ENCODE data around the gene NEK1. TPM values are rescaled to one million over a fixed set of nuclear protein-coding genes. Genes with fewer than 3 reads are reported as not detected.

The NEK1 gene
- total and polyA plus RNA-seq, 2 of the 4 experiments (the other 2 are of a cell fraction) = 3.3 to 3.9 TPM

GRCh38 chr4:169621731-169622492, 9.5 kb upstream of the NEK1 start (continued):
- TF ChIP-seq CHD1 (IDR thresholded peaks at IDR 0.05; ENCODE audit: low read depth, low read length) (no peak), CEBPB (IDR thresholded peaks at IDR 0.05; ENCODE audit: low read depth, low read length) (peak; percentile 65)

DNA sequence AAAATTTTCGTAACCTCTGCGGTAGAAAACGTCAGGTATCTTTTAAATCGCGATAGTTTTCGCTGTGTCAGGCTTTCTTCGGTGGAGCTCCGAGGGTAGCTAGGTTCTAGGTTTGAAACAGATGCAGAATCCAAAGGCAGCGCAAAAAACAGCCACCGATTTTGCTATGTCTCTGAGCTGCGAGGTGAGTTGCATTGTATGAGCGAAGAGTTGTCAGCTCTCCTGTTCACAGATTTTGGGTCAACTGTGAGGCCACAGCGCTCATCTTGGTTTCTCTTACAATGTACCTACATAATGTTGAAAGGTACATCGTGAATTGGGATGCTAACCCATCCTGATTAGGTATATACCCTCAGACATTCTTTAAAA, 8.5 kb upstream of the NEK1 start:
- Histone ChIP-seq H3K27ac (ENCODE audit: insufficient read depth, low read length) (peak overlapping the region; percentile 76), H3K56ac (ENCODE audit: extremely low read depth, insufficient read depth, low read length) (peak overlapping the region; percentile 94; the same call in 1 of the 2 replicates), H2AK5ac (ENCODE audit: low read depth, low read length) (peak overlapping the region; percentile 50; the same call in 1 of the 2 replicates), H3K4ac (ENCODE audit: low read depth, low read length) (peak overlapping the region; percentile 91), H3K4me2 (ENCODE audit: low read depth, low read length) (peak overlapping the region; percentile 88), H3K36me3 (ENCODE audit: control insufficient read depth, insufficient read depth, low read length) (no peaks in the 10 kb centered on the region), H4K8ac (ENCODE audit: low read depth in 2 of 2, low read length in 2 of 2) (peak overlapping the region; percentile 77 to 95), H2AFZ (replicated peaks; ENCODE audit: low read length, poor library complexity) (peak overlapping the region; percentile 99), H3K23ac (ENCODE audit: low read depth, low read length) (peak overlapping the region; percentile 91), H2BK5ac (ENCODE audit: low read depth, low read length, poor library complexity, severe bottlenecking) (peak overlapping the region; percentile 79), H3K27me3 (ENCODE audit: control insufficient read depth, insufficient read depth, low read length) (no peaks in the 10 kb centered on the region), H2BK20ac (ENCODE audit: low read depth, low read length) (no peak overlapping the region), H3K4me3 (ENCODE audit: insufficient read depth, low read depth, low read length) (peak overlapping the region; percentile 87), H3K4me1 (ENCODE audit: control insufficient read depth, insufficient read depth, low read length) (no peaks in the 10 kb centered on the region), H2BK15ac (ENCODE audit: low read depth, low read length) (peak overlapping the region; percentile 28; the same call in 1 of the 3 replicates), H3K18ac (ENCODE audit: low read depth, low read length) (peak overlapping the region; percentile 5; the same call in 1 of the 2 replicates), H3K9ac (ENCODE audit: low read depth, low read length) (peak overlapping the region; percentile 92), H4K5ac (ENCODE audit: low read depth, low read length) (peak overlapping the region; percentile 3; the same call in 1 of the 2 replicates), H2AK9ac (replicated peaks; ENCODE audit: low read depth, low read length, poor library complexity) (peak overlapping the region; percentile 76), H4K20me1 (ENCODE audit: insufficient read depth, low read length) (peaks cover 19% of the 10 kb centered on the region; the same call in 1 of the 2 replicates), H4K91ac (ENCODE audit: insufficient read depth, low read depth, low read length) (peak overlapping the region; percentile 90; the same call in 1 of the 2 replicates), H3K9me3 (ENCODE audit: control insufficient read depth, insufficient read depth, low read length) (no peaks in the 10 kb centered on the region), H3K9me1 (ENCODE audit: insufficient read depth, low read length) (no peaks in the 10 kb centered on the region), H3K79me1 (ENCODE audit: low read depth in 1 of 2, low read length in 2 of 2) (peaks cover 3 to 14% of the 10 kb centered on the region in 2 experiments), H2BK120ac (ENCODE audit: low read depth, low read length) (peak overlapping the region; percentile 78), H3K14ac (replicated peaks; ENCODE audit: low read depth, low read length) (peak overlapping the region; percentile 96)
- 3% methylated on average over 7 of the region's 14 CpGs; no CpG with 5 or more reads in 1 of the 2 experiments for WGBS, 2 experiments (ENCODE audit: extremely low coverage in 2 of 2, insufficient read length in 1 of 2)
- TF ChIP-seq SMC3 (IDR thresholded peaks at IDR 0.05; ENCODE audit: low read depth, low read length) = no peak
- TF ChIP-seq MAFK (IDR thresholded peaks at IDR 0.05; ENCODE audit: low read depth, low read length) = peak; percentile 81
- CTCF ChIA-PET = interaction anchor here (0.5 to 1.9 kb wide), 2 partner anchors 38 to 519 kb away, joined by 3 to 4 read pairs; no protein-coding TSS in a partner anchor
- DNase-seq (no peak), ATAC-seq (ENCODE audit: low read depth) (no peak)
- intact Hi-C loops (cut with micrococcal nuclease) = loop anchor here (1.0 to 2.0 kb wide), 3 partner anchors 39 to 170 kb away; partner anchors contain the start of gene HPF1
- dilution Hi-C loops (cut with HindIII; ENCODE audit: low sequenced_read_pairs, unreplicated experiment) = no loop called here
- BruUV-seq (replicated peaks) = no TSS peak
- in situ Hi-C loops (cut with MboI; ENCODE audit: low sequenced_read_pairs) = loop anchor here (25.0 kb wide), 1 partner anchor 441 kb away; no protein-coding TSS in a partner anchor
- POLR2A ChIA-PET (ENCODE audit: unreplicated experiment) = interaction anchor here (1.5 kb wide), 1 partner anchor 8 kb away, joined by 3 read pairs; no protein-coding TSS in a partner anchor

Data from IMR-90 (cell line).